Bronchial epithelial cell (primary cell): ENCODE data around the gene RALGPS1. TPM values are rescaled to one million over a fixed set of nuclear protein-coding genes. Genes with fewer than 3 reads are reported as not detected.
A peak's percentile ranks its signal among the peaks of the same experiment; 100 is the strongest.

ENCODE experiments used
- DNase-seq: peaks from one replicate; pipeline ENCODE4 v3.0.0-alpha.2; 2010; ENCODE audit warnings: low read depth
- FAIRE-seq: peaks from 2 replicates; lab custom pipeline; 2011; peaks lifted over from hg19 to GRCh38; lab: Jason Lieb, UNC
- H3K27me3 ChIP-seq: 2 replicates; pipeline ENCODE4 v1.5.1; 2011; ENCODE audit warnings: low read length; ENCODE audit not compliant: control insufficient read depth, insufficient read depth
- H3K36me3 ChIP-seq: 2 replicates; pipeline ENCODE4 v1.5.1; 2011; ENCODE audit warnings: low read length; ENCODE audit not compliant: control insufficient read depth, insufficient read depth
- H3K4me3 ChIP-seq: 2 replicates; pipeline ENCODE4 v1.5.1; 2011; ENCODE audit warnings: mild to moderate bottlenecking, low read depth, low read length, control low read depth
- CTCF ChIP-seq: IDR thresholded peaks from 2 replicates; pipeline ENCODE4 v1.5.1; 2011; ENCODE audit warnings: mild to moderate bottlenecking, moderate library complexity, low read length, control low read depth, inconsistent platforms; ENCODE audit not compliant: insufficient read depth, severe bottlenecking
- total RNA-seq: library from RNA; depleted of rRNA; stranded (reverse); fragments of >200 nt; gene quantifications from 2 replicates; pipeline ENCODE4 v1.2.1, GENCODE V29; 2014

RALGPS1 gene
- total RNA-seq, 1 donor from 2014 or later, result 3.2 TPM

DNA sequence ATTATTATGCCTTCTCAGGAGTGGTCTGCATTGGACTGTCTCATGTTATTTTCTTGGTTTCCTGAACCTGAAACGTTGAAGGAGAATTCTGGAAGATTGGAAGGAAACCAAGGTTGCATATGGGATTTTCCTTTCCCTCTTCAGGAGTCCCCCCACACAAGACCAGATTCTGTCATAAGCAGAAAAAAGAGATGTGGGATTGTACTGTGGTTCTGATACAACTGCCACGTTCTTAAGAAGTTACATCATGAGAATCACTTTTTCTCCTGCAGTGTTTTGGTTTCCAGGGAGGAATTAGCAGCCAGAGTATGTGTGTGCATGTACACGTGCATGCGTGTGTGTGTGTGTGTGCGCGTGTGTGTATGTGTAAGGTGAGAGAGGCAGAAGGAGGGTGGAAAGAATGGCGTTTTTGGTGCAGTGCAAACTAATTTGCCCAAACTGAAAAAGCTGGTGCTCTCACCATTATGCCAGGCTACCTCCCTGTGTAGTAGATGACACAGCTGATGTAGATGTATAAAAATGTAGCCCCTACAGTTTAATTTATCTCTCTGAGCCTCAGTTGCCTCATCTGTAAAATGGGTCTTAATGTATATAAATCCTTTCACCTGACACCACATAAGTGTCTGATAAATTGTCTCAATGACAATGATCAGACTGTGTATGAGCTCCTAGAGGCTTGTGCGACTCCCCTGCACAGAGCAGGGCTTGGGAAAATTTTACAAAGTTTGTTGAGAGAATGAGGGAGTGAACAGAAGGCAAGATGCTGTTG lies 38.6 kb downstream of the RALGPS1 start:
- no peaks in the 10 kb centered on the region for H3K27me3 ChIP-seq
- no peak for FAIRE-seq

DNA sequence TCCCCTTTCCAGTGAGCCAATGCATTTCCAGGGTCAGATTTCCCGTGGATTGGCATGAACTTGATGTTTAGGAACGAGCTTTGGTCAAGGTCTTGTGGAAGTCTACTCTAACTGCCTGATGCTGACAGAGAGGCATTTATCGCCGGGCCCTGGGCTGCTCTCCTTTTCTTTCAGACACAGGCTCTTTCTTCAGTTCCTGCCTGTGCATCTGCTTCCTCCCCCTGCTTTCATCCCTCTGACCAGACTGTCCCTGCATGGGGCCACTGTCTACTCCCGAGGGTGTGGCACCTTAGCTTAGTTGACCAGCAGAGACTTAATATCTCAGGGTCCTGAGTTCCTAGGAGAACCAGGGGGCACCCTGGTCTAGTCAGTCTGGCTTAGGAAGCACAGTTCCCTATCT lies 41.2 kb downstream of the RALGPS1 start:
- Histone ChIP-seq H3K4me3 (no peak overlapping the region), H3K36me3 (no peaks in the 10 kb centered on the region), H3K27me3 (no peaks in the 10 kb centered on the region)
- TF ChIP-seq CTCF, result no peak
- FAIRE-seq (no peak), DNase-seq (no peak)

More for the DNA sequence above, 38.6 kb downstream of the RALGPS1 start:
- no peak for TF ChIP-seq CTCF
- Histone ChIP-seq H3K4me3 (no peak overlapping the region), H3K36me3 (no peaks in the 10 kb centered on the region)
- no peak for DNase-seq

DNA sequence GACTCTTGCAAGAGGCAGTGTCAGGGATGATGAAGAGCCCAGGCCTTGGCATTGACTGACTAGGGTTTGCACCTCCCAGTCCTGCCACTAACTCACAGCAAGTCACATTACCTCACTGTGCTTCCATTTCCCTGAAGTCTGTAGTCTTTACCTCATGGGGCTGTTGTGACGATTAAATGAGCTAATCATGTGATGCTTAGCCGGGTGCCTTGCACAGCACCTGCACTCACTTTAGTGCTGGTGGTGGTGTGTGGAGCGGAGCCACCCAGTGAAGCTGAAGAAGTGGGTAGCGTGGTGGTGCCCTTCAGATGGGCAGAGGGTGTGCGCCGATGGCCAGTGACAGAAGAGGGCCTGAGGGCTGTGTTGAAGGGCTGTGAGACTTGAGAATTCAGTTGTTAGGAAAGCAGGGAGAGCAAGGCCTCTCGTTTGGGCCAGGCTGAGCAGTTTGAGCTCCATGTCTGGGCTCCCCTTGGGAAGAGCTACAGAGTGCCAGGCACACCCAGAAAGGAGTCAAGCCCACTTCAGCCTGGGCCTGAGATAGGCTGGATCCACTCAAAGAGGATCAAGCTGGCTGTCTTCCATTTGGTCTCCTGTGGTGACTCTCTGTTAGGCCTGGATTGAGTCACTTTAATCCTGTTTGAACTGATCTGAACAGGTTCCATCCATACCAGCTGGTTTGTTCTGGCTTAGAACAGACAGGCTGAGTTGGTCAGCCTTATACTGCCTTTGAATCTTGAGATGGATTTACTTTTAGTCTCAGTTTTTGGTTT lies 42.5 kb downstream of the RALGPS1 start:
- no peaks in the 10 kb centered on the region for H3K36me3 ChIP-seq
- FAIRE-seq (peak; percentile 58), DNase-seq (peak; percentile 95)
- H3K27me3 ChIP-seq, result no peaks in the 10 kb centered on the region
- TF ChIP-seq CTCF, result no peak
- no peak overlapping the region for H3K4me3 ChIP-seq

DNA sequence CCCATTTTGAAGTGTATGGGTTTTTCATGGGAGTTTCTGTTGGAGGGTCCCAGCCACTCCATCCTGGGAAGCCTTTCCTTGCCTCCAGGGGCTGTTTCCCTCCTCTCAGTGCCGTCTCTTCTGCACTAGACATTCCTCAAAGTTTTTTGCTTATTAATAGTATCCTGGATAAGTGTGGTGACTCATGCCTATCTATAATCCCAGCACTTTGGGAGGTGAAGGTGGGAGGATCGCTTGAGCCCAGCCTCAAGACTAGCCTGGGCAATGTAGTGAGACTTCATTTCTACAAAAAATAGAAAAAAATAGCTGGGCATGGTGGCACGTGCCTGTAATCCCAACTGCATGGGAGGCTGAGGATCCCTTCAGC lies 43.1 kb downstream of the RALGPS1 start:
- no peaks in the 10 kb centered on the region for H3K27me3 ChIP-seq
- H3K4me3 ChIP-seq, result no peak overlapping the region
- H3K36me3 ChIP-seq, result no peaks in the 10 kb centered on the region
- FAIRE-seq (no peak), DNase-seq (peak; percentile 81)
- no peak for TF ChIP-seq CTCF

DNA sequence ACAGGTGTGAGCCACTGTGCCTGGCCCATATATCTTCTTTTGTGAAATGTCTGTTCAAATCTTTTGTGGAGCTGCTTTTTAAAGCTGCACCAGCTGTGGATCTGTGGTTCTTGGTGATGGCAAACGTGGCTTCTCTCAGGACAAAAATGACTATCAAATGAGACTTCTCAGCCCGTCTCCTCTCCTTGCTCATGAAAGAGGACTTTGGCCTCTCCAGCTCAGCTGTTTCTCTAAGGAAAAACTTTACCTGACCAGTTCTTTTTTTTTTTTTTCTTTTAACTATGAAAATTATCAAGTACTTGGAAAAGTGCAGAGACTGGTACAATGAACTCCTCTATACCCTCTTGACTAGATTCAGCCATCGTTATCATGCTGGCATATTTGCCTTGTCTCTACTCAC lies 44.8 kb downstream of the RALGPS1 start:
- DNase-seq (no peak), FAIRE-seq (no peak)
- H3K27me3 ChIP-seq, result no peaks in the 10 kb centered on the region
- H3K4me3 ChIP-seq, result no peak overlapping the region
- TF ChIP-seq CTCF, result no peak
- H3K36me3 ChIP-seq, result no peaks in the 10 kb centered on the region
